GM12875 (cell line): ENCODE data around the gene DIAPH1.

ENCODE experiments used
- H3K4me3 ChIP-seq: one replicate; pipeline ENCODE4 v1.5.1; 2011; ENCODE audit warnings: low read depth, low read length, control low read depth
- TF ChIP-seq, protein P1 (sequence below): IDR thresholded peaks from 2 replicates; pipeline ENCODE4 v1.5.1; 2011; ENCODE audit warnings: low read depth, mild to moderate bottlenecking, control low read depth, inconsistent platforms, low read length, moderate library complexity, borderline replicate concordance; ENCODE audit not compliant: insufficient read depth

DIAPH1 gene

DNA sequence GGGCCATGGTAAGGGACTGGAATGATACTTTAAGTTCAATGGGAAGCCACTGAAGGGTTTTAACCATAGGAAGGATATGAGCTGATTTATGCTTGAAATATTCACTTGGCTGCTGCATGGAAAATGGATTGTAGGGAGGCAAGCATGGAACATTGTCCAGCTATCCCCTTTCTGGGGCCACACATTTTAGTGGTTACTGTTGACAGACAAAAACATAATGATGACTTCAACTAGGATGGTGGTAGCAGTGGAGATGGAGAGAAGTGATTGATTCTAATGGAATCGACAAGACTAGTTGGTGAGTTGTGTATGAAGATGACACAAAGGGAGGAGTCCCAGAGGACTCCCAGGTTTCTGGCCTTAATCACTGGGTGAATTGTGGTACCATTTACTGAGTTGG lies 38.6 kb upstream of the DIAPH1 start:
- TF ChIP-seq, protein P1, sequence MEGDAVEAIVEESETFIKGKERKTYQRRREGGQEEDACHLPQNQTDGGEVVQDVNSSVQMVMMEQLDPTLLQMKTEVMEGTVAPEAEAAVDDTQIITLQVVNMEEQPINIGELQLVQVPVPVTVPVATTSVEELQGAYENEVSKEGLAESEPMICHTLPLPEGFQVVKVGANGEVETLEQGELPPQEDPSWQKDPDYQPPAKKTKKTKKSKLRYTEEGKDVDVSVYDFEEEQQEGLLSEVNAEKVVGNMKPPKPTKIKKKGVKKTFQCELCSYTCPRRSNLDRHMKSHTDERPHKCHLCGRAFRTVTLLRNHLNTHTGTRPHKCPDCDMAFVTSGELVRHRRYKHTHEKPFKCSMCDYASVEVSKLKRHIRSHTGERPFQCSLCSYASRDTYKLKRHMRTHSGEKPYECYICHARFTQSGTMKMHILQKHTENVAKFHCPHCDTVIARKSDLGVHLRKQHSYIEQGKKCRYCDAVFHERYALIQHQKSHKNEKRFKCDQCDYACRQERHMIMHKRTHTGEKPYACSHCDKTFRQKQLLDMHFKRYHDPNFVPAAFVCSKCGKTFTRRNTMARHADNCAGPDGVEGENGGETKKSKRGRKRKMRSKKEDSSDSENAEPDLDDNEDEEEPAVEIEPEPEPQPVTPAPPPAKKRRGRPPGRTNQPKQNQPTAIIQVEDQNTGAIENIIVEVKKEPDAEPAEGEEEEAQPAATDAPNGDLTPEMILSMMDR = no peak
- H3K4me3 ChIP-seq = no peak overlapping the region

DNA sequence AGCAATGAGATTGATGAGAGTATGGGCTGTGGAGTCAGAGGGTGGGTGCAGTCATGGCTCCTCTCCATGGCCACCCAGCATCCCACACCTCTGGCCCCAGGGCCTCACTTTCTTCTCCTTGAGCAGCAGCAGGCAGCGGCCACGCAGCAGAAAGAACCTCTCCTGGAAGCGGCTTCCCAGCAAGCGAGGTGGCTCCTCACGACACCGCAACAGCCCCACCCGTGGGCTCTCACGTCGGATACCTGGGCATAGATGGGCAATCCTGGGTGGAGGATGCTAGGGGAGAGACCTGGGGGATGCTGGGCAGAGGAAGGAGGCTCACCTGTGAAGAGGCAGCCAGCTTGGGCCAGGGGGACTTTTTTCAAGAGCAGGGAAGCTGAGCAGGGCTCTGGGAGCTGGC lies 37.6 kb upstream of the DIAPH1 start:
- H3K4me3 ChIP-seq = no peak overlapping the region
- TF ChIP-seq, protein P1 = no peak

DNA sequence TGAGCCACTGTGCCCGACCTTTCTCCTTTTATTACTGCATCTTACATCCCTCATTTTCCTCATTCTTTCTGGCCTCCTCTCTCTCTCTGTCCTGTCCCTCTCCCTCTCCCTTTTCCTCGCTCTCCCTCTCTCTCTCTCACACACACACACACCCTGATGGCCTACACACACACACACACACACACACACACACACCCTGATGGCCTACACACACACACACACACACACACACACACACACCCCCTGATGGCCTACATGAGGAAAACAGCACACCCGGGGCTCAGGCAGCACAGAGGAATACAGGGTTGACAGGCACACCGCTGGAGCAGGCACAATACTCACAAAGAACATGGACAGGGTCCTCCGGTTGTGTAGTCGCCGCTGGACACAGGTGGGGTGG lies 36.2 kb upstream of the DIAPH1 start:
- H3K4me3 ChIP-seq = no peak overlapping the region
- TF ChIP-seq, protein P1 = no peak

DNA sequence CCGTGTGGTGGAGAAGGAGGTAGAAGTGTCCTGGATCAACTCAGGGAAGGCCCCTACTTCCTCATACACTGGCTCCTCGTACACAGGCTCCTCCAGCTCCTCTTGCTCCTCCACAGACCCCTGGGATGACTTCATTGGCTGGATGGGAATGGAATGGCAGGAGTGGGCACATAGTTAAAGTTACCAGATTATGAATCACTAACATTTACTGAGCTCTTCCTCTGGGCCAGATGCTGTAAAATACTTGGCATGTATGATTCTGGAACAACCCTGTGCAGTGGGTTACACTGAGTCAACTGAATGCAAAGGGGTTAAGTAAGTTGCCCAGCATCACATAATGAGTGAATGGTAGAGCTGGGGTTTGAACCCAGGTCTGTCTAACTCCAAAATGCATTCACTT lies 35.5 kb upstream of the DIAPH1 start:
- TF ChIP-seq, protein P1 = no peak
- no peak overlapping the region for H3K4me3 ChIP-seq

DNA sequence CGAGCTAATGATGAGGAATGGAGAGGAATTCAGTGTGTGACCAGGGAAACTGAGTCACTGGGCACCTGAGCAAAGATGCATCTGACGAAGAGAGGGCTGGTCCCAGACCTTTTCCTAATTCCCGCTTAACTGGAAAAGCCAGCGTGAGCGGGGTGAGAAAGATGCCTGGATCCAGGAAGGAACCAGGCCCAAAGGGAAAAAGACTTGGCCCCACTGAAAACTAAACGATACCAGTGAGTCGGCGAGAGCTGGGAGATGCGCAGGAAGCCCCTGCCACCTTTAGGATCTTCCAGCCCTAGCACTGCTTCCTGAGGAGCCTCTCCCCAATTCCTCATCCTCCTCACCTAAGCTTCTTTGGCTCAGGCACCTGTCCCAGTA lies 32.9 kb upstream of the DIAPH1 start:
- H3K4me3 ChIP-seq = no peak overlapping the region
- TF ChIP-seq, protein P1 = no peak

DNA sequence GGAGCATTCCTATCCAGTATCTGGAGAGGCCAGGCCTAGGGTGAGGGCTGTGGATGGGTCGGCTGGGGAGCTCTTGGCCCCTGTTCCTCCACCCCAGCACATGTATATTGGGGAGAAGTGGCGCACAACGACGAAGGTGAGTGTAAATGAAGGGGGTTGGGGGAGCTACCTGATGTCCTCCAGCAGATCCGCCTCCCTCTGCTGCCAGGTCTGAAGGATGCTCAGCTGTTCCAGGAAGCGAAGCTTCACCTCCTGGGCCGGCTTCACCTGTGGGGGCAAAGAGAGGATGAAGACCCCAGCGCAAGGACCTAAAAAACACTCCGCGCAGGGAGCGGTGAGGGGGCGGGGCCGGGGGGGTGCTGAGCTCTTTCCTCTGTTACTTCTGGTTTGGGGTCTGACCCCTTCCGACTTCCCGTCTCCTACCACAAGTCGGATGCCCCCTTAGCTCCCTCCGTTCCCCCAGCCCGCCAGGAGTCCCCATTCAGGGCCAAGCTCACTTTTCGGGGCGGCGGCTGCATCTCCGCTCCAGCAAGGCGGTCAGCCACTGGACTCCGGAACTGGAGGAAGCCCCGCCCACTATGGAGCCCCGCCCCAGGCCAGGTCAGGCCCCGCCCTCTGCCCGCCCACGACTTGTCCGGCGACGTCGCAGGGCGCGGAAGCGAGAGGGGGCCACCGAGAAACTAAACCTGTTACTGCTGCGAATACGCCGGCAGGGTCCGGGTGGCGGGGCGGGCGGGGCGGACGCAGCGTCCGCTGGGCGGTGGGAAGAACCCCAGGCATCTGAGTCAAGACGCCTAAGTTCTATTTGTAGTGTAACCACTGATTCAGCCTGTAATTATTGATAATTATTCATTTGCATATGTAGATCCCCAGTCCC lies 32.3 kb upstream of the DIAPH1 start, which contains the start of gene FCHSD1:
FCHSD1 (minus strand) TSS at position 568 of the 877 bp plus-strand sequence; CDS start at position 518, 50 bp downstream.
- TF ChIP-seq, protein P1 = 0 out of 2 replicates have a peak, but pooled peaks have one; percentile 3
- peak within 1 kb of the TSS; percentile 69 for H3K4me3 ChIP-seq

DNA sequence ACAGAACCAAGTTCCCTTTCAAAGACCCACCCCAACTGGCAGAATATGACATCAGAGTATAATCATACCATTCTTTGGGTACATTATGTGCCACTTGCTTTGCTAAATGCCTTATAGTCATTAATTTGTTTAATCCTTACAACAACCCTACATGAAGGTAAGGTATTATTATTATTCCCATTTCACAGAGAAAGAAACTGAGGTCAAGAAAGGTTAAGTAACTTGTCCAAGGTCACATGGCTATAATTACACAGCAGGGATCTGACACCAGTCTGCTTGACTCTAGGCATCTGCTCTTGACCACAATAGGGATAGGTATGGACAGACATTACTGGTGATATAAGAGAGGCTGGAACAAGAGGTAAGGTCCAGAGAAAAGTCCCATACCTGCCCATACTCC lies 31.2 kb upstream of the DIAPH1 start:
- no peak overlapping the region for H3K4me3 ChIP-seq
- TF ChIP-seq, protein P1 = no peak
